GM23338 (cell line): Measurements from ENCODE around the gene ZFP64.

Experiments used
- CREB1 ChIP-seq: fragments of 250-450 bp; sonication (Bioruptor Pico); IDR thresholded peaks from 2 replicates; pipeline ENCODE4 v1.5.0; 2020; ENCODE audit warnings: low read depth, mild to moderate bottlenecking, moderate library complexity
- CTCF ChIP-seq, 2 experiments: fragments of 200-600 bp in 1 of 2; sonication (generic) in 1 of 2; conservative IDR thresholded peaks; 2 replicates each; pipeline versions ENCODE4 v1.5.1 to v1.6.1; 2016 to 2017; ENCODE audit warnings: antibody characterized with exemption in 2 of 2, low read depth in 2 of 2, mild to moderate bottlenecking in 2 of 2, moderate library complexity in 1 of 2
- EZH2 ChIP-seq: fragments of 200-600 bp; sonication (generic); IDR thresholded peaks from one replicate; pipeline ENCODE4 v1.8.0; 2017; ENCODE audit warnings: antibody characterized with exemption, mild to moderate bottlenecking, low read depth; ENCODE audit not compliant: unreplicated experiment
- EZH2phosphoT487 ChIP-seq: fragments of 200-600 bp; sonication (generic); IDR thresholded peaks from one replicate; pipeline ENCODE4 v1.8.1; 2018; ENCODE audit warnings: antibody characterized with exemption; ENCODE audit not compliant: unreplicated experiment
- JUNB ChIP-seq: IDR thresholded peaks from one replicate; pipeline ENCODE4 v1.6.1; 2016; ENCODE audit warnings: antibody characterized with exemption; ENCODE audit not compliant: unreplicated experiment
- NANOG ChIP-seq: IDR thresholded peaks from 2 replicates; pipeline ENCODE4 v1.6.1; 2016; ENCODE audit warnings: antibody characterized with exemption, borderline replicate concordance
- POLR2AphosphoS5 ChIP-seq: IDR thresholded peaks from 2 replicates; pipeline ENCODE4 v1.6.1; 2016; ENCODE audit warnings: antibody characterized with exemption, low read depth
- REST ChIP-seq: IDR thresholded peaks from one replicate; pipeline ENCODE4 v1.6.1; 2018; ENCODE audit warnings: antibody characterized with exemption; ENCODE audit not compliant: unreplicated experiment
- STAT1 ChIP-seq: IDR thresholded peaks from one replicate; pipeline ENCODE4 v1.6.1; 2016; ENCODE audit warnings: antibody characterized with exemption; ENCODE audit not compliant: unreplicated experiment
- ZNF114 ChIP-seq: fragments of 250-450 bp; sonication (Bioruptor Pico); IDR thresholded peaks from 2 replicates; pipeline ENCODE4 v1.5.0; 2020; ENCODE audit warnings: mild to moderate bottlenecking, moderate library complexity
- ZNF331 ChIP-seq: fragments of 250-450 bp; sonication (Bioruptor Pico); IDR thresholded peaks from 2 replicates; pipeline ENCODE4 v1.5.0; 2020; ENCODE audit warnings: low read depth, mild to moderate bottlenecking, moderate library complexity
- TF ChIP-seq, protein P1 (sequence below): IDR thresholded peaks from 2 replicates; pipeline ENCODE4 v1.6.1; 2016; ENCODE audit warnings: antibody characterized with exemption

GRCh38 chr20:52139986-52140385, 51.6 kb downstream of the ZFP64 start:
- no peak for TF ChIP-seq POLR2AphosphoS5
- no peak for TF ChIP-seq CTCF (conservative IDR thresholded peaks at IDR 0.05; ENCODE audit: low read depth in 2 of 2)
- TF ChIP-seq EZH2phosphoT487 = no peak
- TF ChIP-seq REST = no peak
- TF ChIP-seq ZNF331 (CRISPR knock-in tag) = no peak
- no peak for TF ChIP-seq EZH2
- TF ChIP-seq, protein P1, sequence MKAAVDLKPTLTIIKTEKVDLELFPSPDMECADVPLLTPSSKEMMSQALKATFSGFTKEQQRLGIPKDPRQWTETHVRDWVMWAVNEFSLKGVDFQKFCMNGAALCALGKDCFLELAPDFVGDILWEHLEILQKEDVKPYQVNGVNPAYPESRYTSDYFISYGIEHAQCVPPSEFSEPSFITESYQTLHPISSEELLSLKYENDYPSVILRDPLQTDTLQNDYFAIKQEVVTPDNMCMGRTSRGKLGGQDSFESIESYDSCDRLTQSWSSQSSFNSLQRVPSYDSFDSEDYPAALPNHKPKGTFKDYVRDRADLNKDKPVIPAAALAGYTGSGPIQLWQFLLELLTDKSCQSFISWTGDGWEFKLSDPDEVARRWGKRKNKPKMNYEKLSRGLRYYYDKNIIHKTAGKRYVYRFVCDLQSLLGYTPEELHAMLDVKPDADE = no peak
- TF ChIP-seq STAT1 = no peak
- no peak for TF ChIP-seq NANOG
- TF ChIP-seq CREB1 (CRISPR knock-in tag) = no peak
- TF ChIP-seq ZNF114 = no peak
- TF ChIP-seq JUNB = no peak
